IMR-90 (cell line): Measurements from ENCODE around the gene TAX1BP1. TPM values are rescaled to one million over a fixed set of nuclear protein-coding genes. Genes with fewer than 3 reads are reported as not detected.

Source experiments
- ATAC-seq: fragments of 200-7000 bp; cut with Tn5 transposase; 2 replicates; pipeline ENCODE4 v1.9.1; 2020; ENCODE audit warnings: low read depth, mild to moderate bottlenecking, moderate library complexity
- BruUV-seq: library from RNA; stranded (reverse); fragments of 400-500 nt; replicated peaks from 2 replicates; lab custom pipeline; 2021; lab: Mats Ljungman, UMichigan
- CTCF ChIA-PET: fragments of 300-600 bp; formaldehyde crosslinking; extraction: SDS; loops from one replicate; lab custom pipeline; 2021; ENCODE audit warnings: antibody characterized with exemption; lab: Yijun Ruan, JAX
- POLR2A ChIA-PET: fragments of 300-600 bp; sonication (Branson Sonifier 250); formaldehyde crosslinking; loops from one replicate; lab custom pipeline; 2022; ENCODE audit warnings: antibody characterized with exemption; ENCODE audit not compliant: unreplicated experiment; lab: Charles Lee
- DNase-seq: peaks from one replicate; pipeline ENCODE4 v3.0.0; 2013
- H2AFZ ChIP-seq: replicated peaks from 2 replicates; pipeline ENCODE3; 2013; ENCODE audit warnings: low read length, mild to moderate bottlenecking; ENCODE audit not compliant: poor library complexity
- H2AK5ac ChIP-seq: 2 replicates; pipeline ENCODE4 v1.6.1; 2013; ENCODE audit warnings: low read depth, low read length, inconsistent platforms
- H2AK9ac ChIP-seq: replicated peaks from 2 replicates; pipeline ENCODE3; 2013; ENCODE audit warnings: mild to moderate bottlenecking, low read depth, low read length, moderate library complexity; ENCODE audit not compliant: poor library complexity
- H2BK120ac ChIP-seq: 2 replicates; pipeline ENCODE4 v1.6.1; 2013; ENCODE audit warnings: low read depth, low read length, inconsistent platforms
- H2BK15ac ChIP-seq: 3 replicates; pipeline ENCODE4 v1.6.1; 2013; ENCODE audit warnings: low read depth, low read length, inconsistent platforms
- H2BK20ac ChIP-seq: 2 replicates; pipeline ENCODE4 v1.6.1; 2013; ENCODE audit warnings: low read depth, mild to moderate bottlenecking, inconsistent platforms, low read length, moderate library complexity
- H2BK5ac ChIP-seq: 2 replicates; pipeline ENCODE4 v1.6.1; 2013; ENCODE audit warnings: mild to moderate bottlenecking, low read depth, low read length, inconsistent platforms; ENCODE audit not compliant: poor library complexity, severe bottlenecking
- H3K14ac ChIP-seq: replicated peaks from 2 replicates; pipeline ENCODE4 v1.6.1; 2013; ENCODE audit warnings: low read depth, low read length, inconsistent platforms
- H3K18ac ChIP-seq: 2 replicates; pipeline ENCODE4 v1.6.1; 2013; ENCODE audit warnings: low read depth, low read length, control low read depth
- H3K23ac ChIP-seq: 2 replicates; pipeline ENCODE4 v1.6.1; 2013; ENCODE audit warnings: low read depth, low read length, inconsistent platforms
- H3K27ac ChIP-seq: 2 replicates; pipeline ENCODE4 v1.5.1; 2013; ENCODE audit warnings: mild to moderate bottlenecking, control low read depth, low read length; ENCODE audit not compliant: insufficient read depth
- H3K27me3 ChIP-seq: 2 replicates; pipeline ENCODE4 v1.6.1; 2013; ENCODE audit warnings: low read length; ENCODE audit not compliant: control insufficient read depth, insufficient read depth
- H3K36me3 ChIP-seq: 2 replicates; pipeline ENCODE4 v1.6.1; 2013; ENCODE audit warnings: low read length, mixed read lengths; ENCODE audit not compliant: control insufficient read depth, insufficient read depth
- H3K4ac ChIP-seq: 2 replicates; pipeline ENCODE4 v1.6.1; 2013; ENCODE audit warnings: low read depth, low read length, inconsistent platforms
- H3K4me1 ChIP-seq: 2 replicates; pipeline ENCODE4 v1.6.1; 2013; ENCODE audit warnings: low read length, mixed read lengths; ENCODE audit not compliant: control insufficient read depth, insufficient read depth
- H3K4me2 ChIP-seq: 2 replicates; pipeline ENCODE4 v1.6.1; 2013; ENCODE audit warnings: low read depth, mild to moderate bottlenecking, control low read depth, low read length, moderate library complexity
- H3K4me3 ChIP-seq: 2 replicates; pipeline ENCODE4 v1.5.1; 2013; ENCODE audit warnings: low read depth, mild to moderate bottlenecking, control low read depth, low read length, moderate library complexity; ENCODE audit not compliant: insufficient read depth
- H3K56ac ChIP-seq: 2 replicates; pipeline ENCODE4 v1.6.1; 2013; ENCODE audit warnings: low read length, inconsistent platforms; ENCODE audit not compliant: insufficient read depth; ENCODE audit errors: extremely low read depth
- H3K79me1 ChIP-seq, 2 experiments: 2 replicates each; pipeline ENCODE4 v1.6.1; 2013; ENCODE audit warnings: low read length in 2 of 2, inconsistent platforms in 1 of 2, low read depth in 1 of 2
- H3K9ac ChIP-seq: 2 replicates; pipeline ENCODE4 v1.6.1; 2013; ENCODE audit warnings: low read depth, low read length, control low read depth
- H3K9me1 ChIP-seq: 2 replicates; pipeline ENCODE4 v1.6.1; 2013; ENCODE audit warnings: low read length, inconsistent platforms; ENCODE audit not compliant: insufficient read depth
- H3K9me3 ChIP-seq: 2 replicates; pipeline ENCODE4 v1.6.1; 2013; ENCODE audit warnings: low read length; ENCODE audit not compliant: control insufficient read depth, insufficient read depth
- H4K20me1 ChIP-seq: 2 replicates; pipeline ENCODE4 v1.6.1; 2013; ENCODE audit warnings: low read length, inconsistent platforms; ENCODE audit not compliant: insufficient read depth
- H4K5ac ChIP-seq: 2 replicates; pipeline ENCODE4 v1.6.1; 2013; ENCODE audit warnings: mild to moderate bottlenecking, low read depth, low read length, control low read depth
- H4K8ac ChIP-seq, 2 experiments: 2 replicates each; pipeline ENCODE4 v1.6.1; 2013; ENCODE audit warnings: low read depth in 2 of 2, low read length in 2 of 2, control low read depth in 1 of 2, inconsistent platforms in 1 of 2
- H4K91ac ChIP-seq: 2 replicates; pipeline ENCODE4 v1.6.1; 2013; ENCODE audit warnings: low read depth, low read length, inconsistent platforms; ENCODE audit not compliant: insufficient read depth
- BHLHE40 ChIP-seq: fragments of 150-350 bp; IDR thresholded peaks from 2 replicates; pipeline ENCODE4 v1.6.1; 2016; ENCODE audit warnings: mild to moderate bottlenecking, low read depth, low read length
- CEBPB ChIP-seq: IDR thresholded peaks from 2 replicates; pipeline ENCODE4 v1.6.1; 2012; ENCODE audit warnings: low read depth, low read length, improper control_type of control experiment
- FOS ChIP-seq: fragments of 150-350 bp; IDR thresholded peaks from 2 replicates; pipeline ENCODE4 v1.6.1; 2016; ENCODE audit warnings: low read depth, low read length
- MAFK ChIP-seq: IDR thresholded peaks from 2 replicates; pipeline ENCODE4 v1.6.1; 2012; ENCODE audit warnings: low read depth, low read length, improper control_type of control experiment
- MXI1 ChIP-seq: IDR thresholded peaks from 2 replicates; pipeline ENCODE4 v1.6.1; 2012; ENCODE audit warnings: low read depth, mild to moderate bottlenecking, low read length, moderate library complexity, borderline replicate concordance
- NFE2L2 ChIP-seq: fragments of 150-350 bp; IDR thresholded peaks from 2 replicates; pipeline ENCODE4 v1.6.1; 2016; ENCODE audit warnings: low read depth, mild to moderate bottlenecking, low read length
- POLR2A ChIP-seq: IDR thresholded peaks from 2 replicates; pipeline ENCODE4 v1.6.1; 2012; ENCODE audit warnings: mild to moderate bottlenecking, low read depth, low read length
- RAD21 ChIP-seq: IDR thresholded peaks from 2 replicates; pipeline ENCODE4 v1.6.1; 2012; ENCODE audit warnings: low read length, improper control_type of control experiment
- RFX5 ChIP-seq: IDR thresholded peaks from 2 replicates; pipeline ENCODE4 v1.8.0; 2012; ENCODE audit warnings: low read depth, mild to moderate bottlenecking, low read length, moderate library complexity
- SMC3 ChIP-seq: fragments of 150-350 bp; IDR thresholded peaks from 2 replicates; pipeline ENCODE4 v1.6.1; 2016; ENCODE audit warnings: low read depth, mild to moderate bottlenecking, antibody characterized with exemption, low read length, moderate library complexity
- WGBS, 2 experiments: methylation state at CpG; one replicate each; pipeline versions ENCODE4 v1.1.5 to v1.1.7; 2013; ENCODE audit warnings: missing lambda C conversion rate in 2 of 2; ENCODE audit not compliant: insufficient read length in 1 of 2; ENCODE audit errors: extremely low coverage in 2 of 2; 5-methylcytosine and 5-hydroxymethylcytosine counted together
- dilution Hi-C: fragments of 300-500 bp; cut with HindIII; formaldehyde crosslinking; loops from one replicate; pipeline ENCODE4 v1.14.3; 2018; ENCODE audit warnings: low sequenced_read_pairs; ENCODE audit not compliant: unreplicated experiment
- in situ Hi-C: fragments of 300-500 bp; cut with MboI; formaldehyde crosslinking; loops from 3 replicates; pipeline ENCODE4 v1.14.3; 2019; ENCODE audit warnings: low sequenced_read_pairs, inconsistent platforms, mixed read lengths
- intact Hi-C: fragments of 100-400 bp; cut with micrococcal nuclease; formaldehyde crosslinking; loops from 2 replicates; pipeline ENCODE4 v1.10.0; 2022
- polyA plus RNA-seq, 3 experiments: library from polyadenylated mRNA; depleted of rRNA; stranded (reverse); fragments of >200 nt; gene quantifications; 2 replicates each; pipeline ENCODE4 v1.2.3, GENCODE V29; 2012; ENCODE audit warnings: low replicate concordance in 1 of 3
- total RNA-seq: library from RNA; depleted of rRNA; stranded (reverse); fragments of >200 nt; gene quantifications from 2 replicates; pipeline ENCODE4 v1.2.3, GENCODE V29; 2012
- TF ChIP-seq, protein P1 (sequence below): fragments of 150-350 bp; IDR thresholded peaks from 2 replicates; pipeline ENCODE4 v1.6.1; 2017; ENCODE audit warnings: mild to moderate bottlenecking, antibody characterized with exemption, low read length, low read depth

TAX1BP1 gene
- total and polyA plus RNA-seq, 2 of the 4 experiments (the other 2 are of a cell fraction) = 49.0 to 52.7 TPM

DNA sequence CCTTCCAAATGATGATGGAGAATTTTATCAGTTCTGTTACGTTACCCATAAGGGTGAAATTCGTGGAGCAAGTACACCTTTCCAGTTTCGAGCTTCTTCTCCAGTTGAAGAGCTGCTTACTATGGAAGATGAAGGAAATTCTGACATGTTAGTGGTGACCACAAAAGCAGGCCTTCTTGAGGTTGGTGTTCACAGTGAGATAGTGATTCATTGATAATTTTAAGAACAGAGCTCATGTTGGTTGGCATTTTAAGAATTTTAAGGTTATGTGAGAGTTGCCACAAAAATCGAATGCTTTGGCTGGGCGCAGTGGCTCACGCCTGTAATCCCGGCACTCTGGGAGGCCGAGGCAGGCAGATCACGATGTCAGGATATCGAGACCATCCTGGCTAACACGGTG lies 25.9 kb downstream of the TAX1BP1 start:
- Histone ChIP-seq H3K79me1 (peaks cover 25 to 42% of the 10 kb centered on the region in 2 experiments; a peak in 3 of 4 replicates), H2BK120ac (no peak overlapping the region), H3K9me3 (no peaks in the 10 kb centered on the region), H2AFZ (no peak overlapping the region), H3K4me1 (peaks cover 4% of the 10 kb centered on the region), H2BK20ac (no peak overlapping the region), H2BK5ac (no peak overlapping the region), H4K91ac (no peak overlapping the region), H4K5ac (no peak overlapping the region), H3K14ac (no peak overlapping the region), H3K9me1 (no peaks in the 10 kb centered on the region; the same call in 1 of the 2 replicates), H3K23ac (no peak overlapping the region), H3K4ac (no peak overlapping the region), H2AK9ac (no peak overlapping the region), H3K4me2 (no peak overlapping the region), H4K8ac (no peak overlapping the region), H2BK15ac (no peak overlapping the region), H3K18ac (no peak overlapping the region), H3K27me3 (no peaks in the 10 kb centered on the region), H4K20me1 (peaks cover 11% of the 10 kb centered on the region), H3K9ac (no peak overlapping the region), H3K56ac (no peak overlapping the region), H2AK5ac (no peak overlapping the region), H3K4me3 (no peak overlapping the region), H3K36me3 (peaks cover 7% of the 10 kb centered on the region), H3K27ac (no peak overlapping the region)
- ChIA-PET CTCF (no interaction called here), POLR2A (no interaction called here)
- dilution Hi-C loops (no loop called here), in situ Hi-C loops (no loop called here), intact Hi-C loops (no loop called here)
- TF ChIP-seq CEBPB = no peak
- TF ChIP-seq SMC3 = no peak
- TF ChIP-seq RAD21 = no peak
- TF ChIP-seq, protein P1, sequence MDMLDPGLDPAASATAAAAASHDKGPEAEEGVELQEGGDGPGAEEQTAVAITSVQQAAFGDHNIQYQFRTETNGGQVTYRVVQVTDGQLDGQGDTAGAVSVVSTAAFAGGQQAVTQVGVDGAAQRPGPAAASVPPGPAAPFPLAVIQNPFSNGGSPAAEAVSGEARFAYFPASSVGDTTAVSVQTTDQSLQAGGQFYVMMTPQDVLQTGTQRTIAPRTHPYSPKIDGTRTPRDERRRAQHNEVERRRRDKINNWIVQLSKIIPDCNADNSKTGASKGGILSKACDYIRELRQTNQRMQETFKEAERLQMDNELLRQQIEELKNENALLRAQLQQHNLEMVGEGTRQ = no peak
- no peak for TF ChIP-seq MXI1
- TF ChIP-seq BHLHE40 = no peak
- TF ChIP-seq POLR2A = no peak
- TF ChIP-seq MAFK = no peak
- TF ChIP-seq FOS = no peak
- TF ChIP-seq NFE2L2 = no peak
- no peak for TF ChIP-seq RFX5
- 95% methylated on average over 4 of the region's 11 CpGs; no CpG with 5 or more reads in 1 of the 2 experiments for WGBS, 2 experiments
- BruUV-seq = no TSS peak
- DNase-seq (no peak), ATAC-seq (no peak)
